ENCODE data around the gene DNAJB11.

DNAJB11 gene

GRCh38 chr3:186536883-186537844 is 33.4 kb upstream of the DNAJB11 start:
- no peak for DNase-seq (ENCODE audit: low read depth)
- no peak overlapping the region for H3K4me3 ChIP-seq (ENCODE audit: control insufficient read depth, low read depth, low read length)
- TF ChIP-seq CTCF (IDR thresholded peaks at IDR 0.05; ENCODE audit: control insufficient read depth, insufficient read depth, low read depth, low read length, missing control alignments): no peak

GRCh38 chr3:186538779-186539178 is 31.7 kb upstream of the DNAJB11 start:
- TF ChIP-seq CTCF (IDR thresholded peaks at IDR 0.05; ENCODE audit: control insufficient read depth, insufficient read depth, low read depth, low read length, missing control alignments): no peak
- H3K4me3 ChIP-seq (ENCODE audit: control insufficient read depth, low read depth, low read length): no peak overlapping the region
- DNase-seq (ENCODE audit: low read depth): no peak

- no peak overlapping the region for H3K4me3 ChIP-seq (ENCODE audit: control insufficient read depth, low read depth, low read length)
- TF ChIP-seq CTCF (IDR thresholded peaks at IDR 0.05; ENCODE audit: control insufficient read depth, insufficient read depth, low read depth, low read length, missing control alignments): peak; percentile 56
- peak; percentile 24 for DNase-seq (ENCODE audit: low read depth)
These were observed 30.2 kb upstream of the DNAJB11 start for GRCh38 chr3:186540221-186540834.

GRCh38 chr3:186540835-186541226 is 29.7 kb upstream of the DNAJB11 start:
- no peak for DNase-seq (ENCODE audit: low read depth)
- H3K4me3 ChIP-seq (ENCODE audit: control insufficient read depth, low read depth, low read length): no peak overlapping the region
- no peak for TF ChIP-seq CTCF (IDR thresholded peaks at IDR 0.05; ENCODE audit: control insufficient read depth, insufficient read depth, low read depth, low read length, missing control alignments)

GRCh38 chr3:186544281-186544680 is 26.2 kb upstream of the DNAJB11 start, which contains the start of gene CRYGS:
Gene CRYGS, minus strand, starts transcription at chr3:186544380. Its CDS starts 54 bp downstream, at chr3:186544326.
- no peak for TF ChIP-seq CTCF (IDR thresholded peaks at IDR 0.05; ENCODE audit: control insufficient read depth, insufficient read depth, low read depth, low read length, missing control alignments)
- peak; percentile 13 for DNase-seq (ENCODE audit: low read depth)
- no peak within 1 kb of the TSS for H3K4me3 ChIP-seq (ENCODE audit: control insufficient read depth, low read depth, low read length)

GRCh38 chr3:186549497-186549896 is 21.0 kb upstream of the DNAJB11 start:
- TF ChIP-seq CTCF (IDR thresholded peaks at IDR 0.05; ENCODE audit: control insufficient read depth, insufficient read depth, low read depth, low read length, missing control alignments): no peak
- DNase-seq (ENCODE audit: low read depth): no peak
- H3K4me3 ChIP-seq (ENCODE audit: control insufficient read depth, low read depth, low read length): no peak overlapping the region
